Activated CD8-positive, alpha-beta memory T cell treated with anti-CD3 and anti-CD28 coated beads for 36 hours (primary cell): ENCODE data around the gene ALMS1. TPM values are rescaled to one million over a fixed set of nuclear protein-coding genes. Genes with fewer than 3 reads are reported as not detected.
"Not testable (repeated sequence)": the region's sequence is repeated elsewhere in the genome, so short reads cannot be mapped to it uniquely, and the experiment has no call there.

Source experiments
- CTCF ChIA-PET: fragments of 350-600 bp; sonication (Branson Sonifier 250); formaldehyde crosslinking; loops from one replicate; lab custom pipeline; 2021; ENCODE audit warnings: antibody characterized with exemption; lab: Charles Lee
- POLR2A ChIA-PET: fragments of 350-600 bp; sonication (Branson Sonifier 250); formaldehyde crosslinking; loops from one replicate; lab custom pipeline; 2021; ENCODE audit warnings: antibody characterized with exemption; lab: Charles Lee
- total RNA-seq, 2 experiments: library from RNA; stranded (reverse); gene quantifications; one replicate each; pipeline ENCODE4 v1.2.3, GENCODE V29; 2021

ALMS1 gene
- total RNA-seq, 2 experiments from 2014 or later = 21.1 to 22.8 TPM

- CTCF ChIA-PET = no interaction called here
- POLR2A ChIA-PET = no interaction called here
Measured at GRCh38 chr2:73594251-73594650, 208.6 kb downstream of the ALMS1 start.

- CTCF ChIA-PET = no interaction called here
- POLR2A ChIA-PET = no interaction called here
Measured at GRCh38 chr2:73601780-73602179, 216.1 kb downstream of the ALMS1 start.

- POLR2A ChIA-PET, CTCF ChIA-PET: not testable (repeated sequence)
Measured at GRCh38 chr2:73603099-73603588, 217.5 kb downstream of the ALMS1 start.

- CTCF ChIA-PET = not testable (repeated sequence)
Measured at GRCh38 chr2:73604589-73604988, 219.0 kb downstream of the ALMS1 start.

GRCh38 chr2:73610111-73610510 lies 224.5 kb downstream of the ALMS1 start:
- CTCF ChIA-PET = no interaction called here
- POLR2A ChIA-PET = no interaction called here

More at GRCh38 chr2:73604589-73604988, 219.0 kb downstream of the ALMS1 start:
- POLR2A ChIA-PET = not testable (repeated sequence)

GRCh38 chr2:73611193-73611592 lies 225.6 kb downstream of the ALMS1 start:
- POLR2A ChIA-PET = no interaction called here
- CTCF ChIA-PET = no interaction called here

- ChIA-PET CTCF (no interaction called here), POLR2A (no interaction called here)
Measured at GRCh38 chr2:73611867-73612266, 226.2 kb downstream of the ALMS1 start.

- POLR2A ChIA-PET = no interaction called here
- CTCF ChIA-PET = no interaction called here
Measured at GRCh38 chr2:73614105-73614504, 228.5 kb downstream of the ALMS1 start.

- ChIA-PET POLR2A (no interaction called here), CTCF (no interaction called here)
Measured at GRCh38 chr2:73614997-73615396, 229.4 kb downstream of the ALMS1 start.

GRCh38 chr2:73619925-73620324 lies 234.3 kb downstream of the ALMS1 start:
- CTCF ChIA-PET = not testable (repeated sequence)

GRCh38 chr2:73624036-73624435 lies 238.4 kb downstream of the ALMS1 start:
- POLR2A ChIA-PET, CTCF ChIA-PET: not testable (repeated sequence)

More at GRCh38 chr2:73619925-73620324, 234.3 kb downstream of the ALMS1 start:
- POLR2A ChIA-PET = not testable (repeated sequence)

- CTCF ChIA-PET, POLR2A ChIA-PET: not testable (repeated sequence)
Measured at GRCh38 chr2:73624625-73625024, 239.0 kb downstream of the ALMS1 start.

- CTCF ChIA-PET, POLR2A ChIA-PET: not testable (repeated sequence)
Measured at GRCh38 chr2:73626237-73626636, 240.6 kb downstream of the ALMS1 start.

GRCh38 chr2:73628493-73628892 lies 242.9 kb downstream of the ALMS1 start:
- POLR2A ChIA-PET, CTCF ChIA-PET: not testable (repeated sequence)

- CTCF ChIA-PET = interaction anchor here (0.7 kb wide), 1 partner anchor 508 kb away, joined by 4 read pairs; no protein-coding TSS in a partner anchor
Measured at GRCh38 chr2:73630662-73631266, 245.1 kb downstream of the ALMS1 start.

GRCh38 chr2:73636977-73637376 lies 251.3 kb downstream of the ALMS1 start:
- POLR2A ChIA-PET, CTCF ChIA-PET: not testable (repeated sequence)

More at GRCh38 chr2:73630662-73631266, 245.1 kb downstream of the ALMS1 start:
- POLR2A ChIA-PET = not testable (repeated sequence)

GRCh38 chr2:73638429-73638828 lies 252.8 kb downstream of the ALMS1 start:
- ChIA-PET CTCF (no interaction called here), POLR2A (no interaction called here)

GRCh38 chr2:73640511-73640911 lies 254.9 kb downstream of the ALMS1 start:
- ChIA-PET POLR2A (no interaction called here), CTCF (no interaction called here)

GRCh38 chr2:73640946-73641766 lies 255.5 kb downstream of the ALMS1 start:
- ChIA-PET CTCF (no interaction called here), POLR2A (no interaction called here)

GRCh38 chr2:73641767-73642062 lies 256.1 kb downstream of the ALMS1 start:
- ChIA-PET POLR2A (no interaction called here), CTCF (no interaction called here)
